ENCODE measurements around the gene ZNF578.
"Not testable (repeated sequence)": the region's sequence is repeated elsewhere in the genome, so short reads cannot be mapped to it uniquely, and the experiment has no call there.

- TF ChIP-seq CTCF, POLR2A (IDR thresholded peaks at IDR 0.05): not testable (repeated sequence)
Measured at GRCh38 chr19:52484111-52484743, 30.9 kb downstream of the ZNF578 start.

Measured in thyroid gland (tissue), 4 donors.